Measurements from ENCODE around the gene SYNM. TPM values are rescaled to one million over a fixed set of nuclear protein-coding genes. Genes with fewer than 3 reads are reported as not detected.

The SYNM gene
- total RNA-seq = 24.5 and 31.5 TPM in 2 replicates

GRCh38 chr15:99104788-99105513, at the start of gene SYNM:
TSS of gene SYNM (plus strand) at chr15:99105080. CDS start at chr15:99105200, 120 bp downstream.

Other genes starting within 250 kb of the SYNM start
- gene PGPEP1L, start 97.3 kb upstream of the SYNM start, total RNA-seq = not detected in 2 replicates
- 26.9 and 32.6 TPM in 2 replicates for gene TTC23, start 144.5 kb downstream of the SYNM start, total RNA-seq
- gene LRRC28, start 146.4 kb downstream of the SYNM start, total RNA-seq = 25.7 and 38.0 TPM in 2 replicates

Measured in articular chondrocyte of knee joint (primary cell).